ENCODE data around the gene POLR2H.

The POLR2H gene

GRCh38 chr3:184368586-184369183 lies 7.2 kb downstream of the POLR2H start:
- H3K27ac ChIP-seq (ENCODE audit: low read depth, low read length), result no peak overlapping the region
- H3K9me3 ChIP-seq (ENCODE audit: control insufficient read depth in 1 of 2, low read length in 2 of 2), result no peaks in the 10 kb centered on the region
- no peak overlapping the region for H3K9ac ChIP-seq (ENCODE audit: low read depth in 1 of 2, low read length in 2 of 2)
- H3K4me3 ChIP-seq (ENCODE audit: low read depth in 1 of 2, low read length in 2 of 2), result no peak overlapping the region
- H3K27me3 ChIP-seq (ENCODE audit: control insufficient read depth in 1 of 2, insufficient read depth in 2 of 2, low read length in 2 of 2), result peaks cover 0 to 2% of the 10 kb centered on the region in 2 donors
- H3K36me3 ChIP-seq (ENCODE audit: control insufficient read depth in 1 of 2, insufficient read depth in 2 of 2, low read length in 2 of 2), result peaks cover 16 to 45% of the 10 kb centered on the region in 2 donors
- peaks cover 10 to 19% of the 10 kb centered on the region in 2 donors for H3K4me1 ChIP-seq (ENCODE audit: control insufficient read depth in 1 of 2, insufficient read depth in 2 of 2, low read length in 2 of 2)

GRCh38 chr3:184371570-184372018 lies 10.1 kb downstream of the POLR2H start:
- H3K9ac ChIP-seq (ENCODE audit: low read depth in 1 of 2, low read length in 2 of 2), result no peak overlapping the region
- H3K4me3 ChIP-seq (ENCODE audit: low read depth in 1 of 2, low read length in 2 of 2), result no peak overlapping the region
- H3K27ac ChIP-seq (ENCODE audit: low read depth, low read length), result no peak overlapping the region
- peaks cover 0 to 4% of the 10 kb centered on the region in 2 donors for H3K4me1 ChIP-seq (ENCODE audit: control insufficient read depth in 1 of 2, insufficient read depth in 2 of 2, low read length in 2 of 2)
- peaks cover 8 to 29% of the 10 kb centered on the region in 2 donors for H3K36me3 ChIP-seq (ENCODE audit: control insufficient read depth in 1 of 2, insufficient read depth in 2 of 2, low read length in 2 of 2)
- H3K9me3 ChIP-seq (ENCODE audit: control insufficient read depth in 1 of 2, low read length in 2 of 2), result no peaks in the 10 kb centered on the region
- peaks cover 10 to 12% of the 10 kb centered on the region in 2 donors for H3K27me3 ChIP-seq (ENCODE audit: control insufficient read depth in 1 of 2, insufficient read depth in 2 of 2, low read length in 2 of 2)

- Histone ChIP-seq H3K4me1 (ENCODE audit: control insufficient read depth in 1 of 2, insufficient read depth in 2 of 2, low read length in 2 of 2) (peaks cover 0 to 2% of the 10 kb centered on the region in 2 donors), H3K4me3 (ENCODE audit: low read depth in 1 of 2, low read length in 2 of 2) (no peak overlapping the region), H3K9ac (ENCODE audit: low read depth in 1 of 2, low read length in 2 of 2) (no peak overlapping the region), H3K36me3 (ENCODE audit: control insufficient read depth in 1 of 2, insufficient read depth in 2 of 2, low read length in 2 of 2) (peaks cover 8 to 22% of the 10 kb centered on the region in 2 donors), H3K27me3 (ENCODE audit: control insufficient read depth in 1 of 2, insufficient read depth in 2 of 2, low read length in 2 of 2) (peaks cover 12 to 18% of the 10 kb centered on the region in 2 donors), H3K9me3 (ENCODE audit: control insufficient read depth in 1 of 2, low read length in 2 of 2) (no peaks in the 10 kb centered on the region), H3K27ac (ENCODE audit: low read depth, low read length) (no peak overlapping the region)
Measured at GRCh38 chr3:184372296-184372821, 10.8 kb downstream of the POLR2H start.

GRCh38 chr3:184372911-184373310 lies 11.4 kb downstream of the POLR2H start:
- Histone ChIP-seq H3K36me3 (ENCODE audit: control insufficient read depth in 1 of 2, insufficient read depth in 2 of 2, low read length in 2 of 2) (peaks cover 4 to 18% of the 10 kb centered on the region in 2 donors), H3K4me1 (ENCODE audit: control insufficient read depth in 1 of 2, insufficient read depth in 2 of 2, low read length in 2 of 2) (peaks cover 3 to 8% of the 10 kb centered on the region in 2 donors), H3K27me3 (ENCODE audit: control insufficient read depth in 1 of 2, insufficient read depth in 2 of 2, low read length in 2 of 2) (peaks cover 17 to 21% of the 10 kb centered on the region in 2 donors), H3K9ac (ENCODE audit: low read depth in 1 of 2, low read length in 2 of 2) (no peak overlapping the region), H3K9me3 (ENCODE audit: control insufficient read depth in 1 of 2, low read length in 2 of 2) (no peaks in the 10 kb centered on the region), H3K4me3 (ENCODE audit: low read depth in 1 of 2, low read length in 2 of 2) (no peak overlapping the region), H3K27ac (ENCODE audit: low read depth, low read length) (no peak overlapping the region)

- H3K9ac ChIP-seq (ENCODE audit: low read depth in 1 of 2, low read length in 2 of 2), result no peak overlapping the region
- H3K27ac ChIP-seq (ENCODE audit: low read depth, low read length), result no peak overlapping the region
Measured at GRCh38 chr3:184373422-184373821, 11.9 kb downstream of the POLR2H start.

GRCh38 chr3:184375747-184376461 lies 14.4 kb downstream of the POLR2H start:
- Histone ChIP-seq H3K27me3 (ENCODE audit: control insufficient read depth in 1 of 2, insufficient read depth in 2 of 2, low read length in 2 of 2) (peaks cover 38 to 39% of the 10 kb centered on the region in 2 donors), H3K36me3 (ENCODE audit: control insufficient read depth in 1 of 2, insufficient read depth in 2 of 2, low read length in 2 of 2) (no peaks in the 10 kb centered on the region), H3K9ac (ENCODE audit: low read depth in 1 of 2, low read length in 2 of 2) (no peak overlapping the region), H3K4me3 (ENCODE audit: low read depth in 1 of 2, low read length in 2 of 2) (no peak overlapping the region), H3K27ac (ENCODE audit: low read depth, low read length) (no peak overlapping the region), H3K4me1 (ENCODE audit: control insufficient read depth in 1 of 2, insufficient read depth in 2 of 2, low read length in 2 of 2) (peaks cover 14% of the 10 kb centered on the region in 2 donors), H3K9me3 (ENCODE audit: control insufficient read depth in 1 of 2, low read length in 2 of 2) (no peaks in the 10 kb centered on the region)

More at GRCh38 chr3:184373422-184373821, 11.9 kb downstream of the POLR2H start:
- H3K4me1 ChIP-seq (ENCODE audit: control insufficient read depth in 1 of 2, insufficient read depth in 2 of 2, low read length in 2 of 2), result peaks cover 7 to 10% of the 10 kb centered on the region in 2 donors
- no peak overlapping the region for H3K4me3 ChIP-seq (ENCODE audit: low read depth in 1 of 2, low read length in 2 of 2)
- peaks cover 0 to 13% of the 10 kb centered on the region in 2 donors for H3K36me3 ChIP-seq (ENCODE audit: control insufficient read depth in 1 of 2, insufficient read depth in 2 of 2, low read length in 2 of 2)
- no peaks in the 10 kb centered on the region for H3K9me3 ChIP-seq (ENCODE audit: control insufficient read depth in 1 of 2, low read length in 2 of 2)
- peaks cover 22 to 25% of the 10 kb centered on the region in 2 donors for H3K27me3 ChIP-seq (ENCODE audit: control insufficient read depth in 1 of 2, insufficient read depth in 2 of 2, low read length in 2 of 2)

GRCh38 chr3:184377374-184377773 lies 15.9 kb downstream of the POLR2H start:
- no peaks in the 10 kb centered on the region for H3K36me3 ChIP-seq (ENCODE audit: control insufficient read depth in 1 of 2, insufficient read depth in 2 of 2, low read length in 2 of 2)
- H3K9ac ChIP-seq (ENCODE audit: low read depth in 1 of 2, low read length in 2 of 2), result no peak overlapping the region
- peaks cover 21 to 24% of the 10 kb centered on the region in 2 donors for H3K4me1 ChIP-seq (ENCODE audit: control insufficient read depth in 1 of 2, insufficient read depth in 2 of 2, low read length in 2 of 2)
- H3K9me3 ChIP-seq (ENCODE audit: control insufficient read depth in 1 of 2, low read length in 2 of 2), result no peaks in the 10 kb centered on the region
- no peak overlapping the region for H3K27ac ChIP-seq (ENCODE audit: low read depth, low read length)
- no peak overlapping the region for H3K4me3 ChIP-seq (ENCODE audit: low read depth in 1 of 2, low read length in 2 of 2)
- peaks cover 52 to 54% of the 10 kb centered on the region in 2 donors for H3K27me3 ChIP-seq (ENCODE audit: control insufficient read depth in 1 of 2, insufficient read depth in 2 of 2, low read length in 2 of 2)

- Histone ChIP-seq H3K9me3 (ENCODE audit: control insufficient read depth in 1 of 2, low read length in 2 of 2) (no peaks in the 10 kb centered on the region), H3K4me1 (ENCODE audit: control insufficient read depth in 1 of 2, insufficient read depth in 2 of 2, low read length in 2 of 2) (peaks cover 21 to 24% of the 10 kb centered on the region in 2 donors), H3K4me3 (ENCODE audit: low read depth in 1 of 2, low read length in 2 of 2) (no peak within 1 kb of the TSS), H3K36me3 (ENCODE audit: control insufficient read depth in 1 of 2, insufficient read depth in 2 of 2, low read length in 2 of 2) (no peaks in the 10 kb centered on the region), H3K27ac (ENCODE audit: low read depth, low read length) (no peak within 1 kb of the TSS), H3K27me3 (ENCODE audit: control insufficient read depth in 1 of 2, insufficient read depth in 2 of 2, low read length in 2 of 2) (peaks cover 52 to 60% of the 10 kb centered on the region in 2 donors), H3K9ac (ENCODE audit: low read depth in 1 of 2, low read length in 2 of 2) (no peak within 1 kb of the TSS)
Measured at GRCh38 chr3:184377882-184378445, 16.5 kb downstream of the POLR2H start, which contains the start of gene THPO. Gene THPO, minus strand, starts transcription at chr3:184378207. Its CDS starts 1,948 bp downstream, at chr3:184376259.

- H3K27ac ChIP-seq (ENCODE audit: low read depth, low read length), result no peak overlapping the region
- no peak overlapping the region for H3K4me3 ChIP-seq (ENCODE audit: low read depth in 1 of 2, low read length in 2 of 2)
- peaks cover 53 to 60% of the 10 kb centered on the region in 2 donors for H3K27me3 ChIP-seq (ENCODE audit: control insufficient read depth in 1 of 2, insufficient read depth in 2 of 2, low read length in 2 of 2)
- H3K36me3 ChIP-seq (ENCODE audit: control insufficient read depth in 1 of 2, insufficient read depth in 2 of 2, low read length in 2 of 2), result no peaks in the 10 kb centered on the region
- peaks cover 21 to 24% of the 10 kb centered on the region in 2 donors for H3K4me1 ChIP-seq (ENCODE audit: control insufficient read depth in 1 of 2, insufficient read depth in 2 of 2, low read length in 2 of 2)
- H3K9me3 ChIP-seq (ENCODE audit: control insufficient read depth in 1 of 2, low read length in 2 of 2), result no peaks in the 10 kb centered on the region
- H3K9ac ChIP-seq (ENCODE audit: low read depth in 1 of 2, low read length in 2 of 2), result no peak overlapping the region
Measured at GRCh38 chr3:184378651-184379357, 17.3 kb downstream of the POLR2H start.

Measured in duodenal mucosa (tissue), 2 donors.